Keratinocyte (primary cell): ENCODE measurements around the gene ACTA2. TPM values are rescaled to one million over a fixed set of nuclear protein-coding genes. Genes with fewer than 3 reads are reported as not detected.
A peak's percentile ranks its signal among the peaks of the same experiment; 100 is the strongest.

Experiments used
- DNase-seq: peaks from one replicate; pipeline ENCODE4 v3.0.0-alpha.2; 2011; ENCODE audit warnings: low read depth, missing footprints, low spot score
- FAIRE-seq: peaks from 2 replicates; lab custom pipeline; 2011; peaks lifted over from hg19 to GRCh38; lab: Jason Lieb, UNC
- H2AFZ ChIP-seq: 2 replicates; pipeline ENCODE4 v1.6.0; 2012; ENCODE audit warnings: low read length, control low read depth, inconsistent platforms; ENCODE audit not compliant: control insufficient read depth
- H3K27ac ChIP-seq: 2 replicates; pipeline ENCODE4 v1.5.1; 2011; ENCODE audit warnings: low read length; ENCODE audit not compliant: control insufficient read depth, insufficient read depth
- H3K27me3 ChIP-seq: 3 replicates; pipeline ENCODE4 v1.6.0; 2011; ENCODE audit warnings: low read length; ENCODE audit not compliant: control insufficient read depth, insufficient read depth; ENCODE audit errors: extremely low read depth
- H3K36me3 ChIP-seq, 2 experiments: 2 replicates in 1 of 2; 3 replicates in 1 of 2; pipeline ENCODE4 v1.5.1; 2011; ENCODE audit warnings: low read length in 2 of 2, mild to moderate bottlenecking in 1 of 2; ENCODE audit not compliant: control insufficient read depth in 2 of 2, insufficient read depth in 2 of 2; ENCODE audit errors: extremely low read depth in 1 of 2
- H3K4me1 ChIP-seq: 3 replicates; pipeline ENCODE4 v1.5.1; 2011; ENCODE audit warnings: low read length; ENCODE audit not compliant: control insufficient read depth, insufficient read depth; ENCODE audit errors: extremely low read depth
- H3K4me2 ChIP-seq: 3 replicates; pipeline ENCODE4 v1.6.0; 2011; ENCODE audit warnings: low read depth, low read length; ENCODE audit not compliant: control insufficient read depth, insufficient read depth; ENCODE audit errors: extremely low read depth
- H3K4me3 ChIP-seq, 3 experiments: fragments of 200-600 bp in 1 of 3; sonication (generic) in 1 of 3; 2 replicates in 2 of 3; 3 replicates in 1 of 3; pipeline ENCODE4 v1.5.1; 2011 to 2016; ENCODE audit warnings: low read length in 3 of 3, mild to moderate bottlenecking in 3 of 3, control low read depth in 2 of 3, inconsistent platforms in 1 of 3, low read depth in 1 of 3, mixed read lengths in 1 of 3, mixed run types in 1 of 3, moderate library complexity in 1 of 3; ENCODE audit not compliant: control insufficient read depth in 2 of 3, insufficient read depth in 2 of 3; ENCODE audit errors: extremely low read depth in 1 of 3
- H3K79me2 ChIP-seq: 2 replicates; pipeline ENCODE4 v1.6.0; 2012; ENCODE audit warnings: low read length; ENCODE audit not compliant: control insufficient read depth, insufficient read depth
- H3K9ac ChIP-seq: 3 replicates; pipeline ENCODE4 v1.6.0; 2011; ENCODE audit warnings: low read length; ENCODE audit not compliant: control insufficient read depth, insufficient read depth; ENCODE audit errors: extremely low read depth
- H3K9me1 ChIP-seq: 3 replicates; pipeline ENCODE4 v1.6.0; 2011; ENCODE audit warnings: low read length; ENCODE audit not compliant: control insufficient read depth, insufficient read depth; ENCODE audit errors: extremely low read depth
- H3K9me3 ChIP-seq: 2 replicates; pipeline ENCODE4 v1.5.1; 2012; ENCODE audit warnings: low read depth, low read length; ENCODE audit not compliant: control insufficient read depth
- H4K20me1 ChIP-seq: 3 replicates; pipeline ENCODE4 v1.6.0; 2011; ENCODE audit warnings: low read length; ENCODE audit not compliant: control insufficient read depth, insufficient read depth; ENCODE audit errors: extremely low read depth
- EZH2 ChIP-seq: IDR thresholded peaks from one replicate; pipeline ENCODE4 v1.6.1; 2012; ENCODE audit warnings: inconsistent platforms, mild to moderate bottlenecking, low read length, moderate library complexity
- dilution Hi-C: fragments of 300-500 bp; cut with MboI; formaldehyde crosslinking; loops from one replicate; pipeline ENCODE4 v1.7.0; 2020; ENCODE audit warnings: low sequenced_read_pairs; ENCODE audit not compliant: extremely low pct_ligation_motif_present
- polyA plus RNA-seq, 5 experiments: library from polyadenylated mRNA; depleted of rRNA in 3 of 5; stranded (reverse) in 3 of 5; stranded (forward) in 1 of 5; unstranded in 1 of 5; fragments of >200 nt; gene quantifications; 1 replicate in 1 of 5; 2 replicates in 3 of 5; 3 replicates in 1 of 5; pipeline versions ENCODE4 v1.2.1 to v1.2.3, GENCODE V29; 2011 to 2012; ENCODE audit warnings: missing spikeins in 2 of 5, low read depth in 1 of 5, low replicate concordance in 1 of 5
- TF ChIP-seq, protein P1 (sequence below), 3 experiments: IDR thresholded peaks in 1 of 3; conservative IDR thresholded peaks in 1 of 3; optimal IDR thresholded peaks in 1 of 3; 2 replicates in 2 of 3; 3 replicates in 1 of 3; pipeline versions ENCODE3 to v1.5.1; 2011; ENCODE audit warnings: low read length in 3 of 3, mild to moderate bottlenecking in 3 of 3, moderate library complexity in 2 of 3, control low read depth in 1 of 3, inconsistent platforms in 1 of 3; ENCODE audit not compliant: insufficient read depth in 2 of 3; ENCODE audit errors: extremely low read depth in 1 of 3

The ACTA2 gene
- polyA plus RNA-seq, 1 donor (not counting 4 experiments of a cell fraction or from before 2014, with no cell fraction given), result 3.7 TPM

DNA sequence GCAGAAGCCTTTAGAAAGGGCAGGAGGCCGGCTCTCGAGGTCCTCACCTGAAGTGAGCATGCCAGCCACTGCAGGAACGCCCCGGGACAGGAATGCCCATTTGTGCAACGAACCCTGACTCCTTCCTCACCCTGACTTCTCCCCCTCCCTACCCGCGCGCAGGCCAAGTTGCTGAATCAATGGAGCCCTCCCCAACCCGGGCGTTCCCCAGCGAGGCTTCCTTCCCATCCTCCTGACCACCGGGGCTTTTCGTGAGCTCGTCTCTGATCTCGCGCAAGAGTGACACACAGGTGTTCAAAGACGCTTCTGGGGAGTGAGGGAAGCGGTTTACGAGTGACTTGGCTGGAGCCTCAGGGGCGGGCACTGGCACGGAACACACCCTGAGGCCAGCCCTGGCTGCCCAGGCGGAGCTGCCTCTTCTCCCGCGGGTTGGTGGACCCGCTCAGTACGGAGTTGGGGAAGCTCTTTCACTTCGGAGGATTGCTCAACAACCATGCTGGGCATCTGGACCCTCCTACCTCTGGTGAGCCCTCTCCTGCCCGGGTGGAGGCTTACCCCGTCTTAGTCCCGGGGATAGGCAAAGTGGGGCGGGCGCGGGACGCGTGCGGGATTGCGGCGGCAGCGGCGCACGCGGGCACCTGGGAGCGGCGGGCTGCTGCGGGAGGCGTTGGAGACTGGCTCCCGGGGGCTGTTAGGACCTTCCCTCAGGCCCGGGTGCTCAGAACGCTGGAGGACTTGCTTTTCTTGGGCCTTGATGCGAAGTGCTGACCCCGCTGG lies 38.0 kb upstream of the ACTA2 start, which contains the start of gene FAS:
TSS of gene FAS (plus strand) at position 415 of the 777 bp plus-strand sequence. CDS start at position 494, 79 bp downstream.
- peak within 1 kb of the TSS; percentile 96 for H3K9ac ChIP-seq
- no peaks in the 10 kb centered on the region for H3K36me3 ChIP-seq
- H3K4me2 ChIP-seq, result peak within 1 kb of the TSS; percentile 98
- peaks cover 32% of the 10 kb centered on the region for H3K79me2 ChIP-seq
- FAIRE-seq, result peak; percentile 59
- H3K9me3 ChIP-seq, result no peaks in the 10 kb centered on the region
- no peaks in the 10 kb centered on the region for H3K27me3 ChIP-seq
- no peaks in the 10 kb centered on the region for H4K20me1 ChIP-seq
- dilution Hi-C loops, result no loop called here
- H3K27ac ChIP-seq, result peak within 1 kb of the TSS; percentile 98
- DNase-seq, result peak; percentile 63
- H2AFZ ChIP-seq, result peak within 1 kb of the TSS; percentile 86
- peak within 1 kb of the TSS; percentile 64 to 96 (median 89) for H3K4me3 ChIP-seq
- H3K9me1 ChIP-seq, result no peaks in the 10 kb centered on the region
- H3K4me1 ChIP-seq, result peaks cover 34% of the 10 kb centered on the region
- no peak for TF ChIP-seq EZH2
- TF ChIP-seq, protein P1, sequence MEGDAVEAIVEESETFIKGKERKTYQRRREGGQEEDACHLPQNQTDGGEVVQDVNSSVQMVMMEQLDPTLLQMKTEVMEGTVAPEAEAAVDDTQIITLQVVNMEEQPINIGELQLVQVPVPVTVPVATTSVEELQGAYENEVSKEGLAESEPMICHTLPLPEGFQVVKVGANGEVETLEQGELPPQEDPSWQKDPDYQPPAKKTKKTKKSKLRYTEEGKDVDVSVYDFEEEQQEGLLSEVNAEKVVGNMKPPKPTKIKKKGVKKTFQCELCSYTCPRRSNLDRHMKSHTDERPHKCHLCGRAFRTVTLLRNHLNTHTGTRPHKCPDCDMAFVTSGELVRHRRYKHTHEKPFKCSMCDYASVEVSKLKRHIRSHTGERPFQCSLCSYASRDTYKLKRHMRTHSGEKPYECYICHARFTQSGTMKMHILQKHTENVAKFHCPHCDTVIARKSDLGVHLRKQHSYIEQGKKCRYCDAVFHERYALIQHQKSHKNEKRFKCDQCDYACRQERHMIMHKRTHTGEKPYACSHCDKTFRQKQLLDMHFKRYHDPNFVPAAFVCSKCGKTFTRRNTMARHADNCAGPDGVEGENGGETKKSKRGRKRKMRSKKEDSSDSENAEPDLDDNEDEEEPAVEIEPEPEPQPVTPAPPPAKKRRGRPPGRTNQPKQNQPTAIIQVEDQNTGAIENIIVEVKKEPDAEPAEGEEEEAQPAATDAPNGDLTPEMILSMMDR (optimal IDR thresholded peaks at IDR 0.05 in 1 of 3, IDR thresholded peaks at IDR 0.05 in 1 of 3, conservative IDR thresholded peaks at IDR 0.05 in 1 of 3; ENCODE audit: extremely low read depth in 1 of 3, insufficient read depth in 2 of 3, low read length in 3 of 3), result no peak

DNA sequence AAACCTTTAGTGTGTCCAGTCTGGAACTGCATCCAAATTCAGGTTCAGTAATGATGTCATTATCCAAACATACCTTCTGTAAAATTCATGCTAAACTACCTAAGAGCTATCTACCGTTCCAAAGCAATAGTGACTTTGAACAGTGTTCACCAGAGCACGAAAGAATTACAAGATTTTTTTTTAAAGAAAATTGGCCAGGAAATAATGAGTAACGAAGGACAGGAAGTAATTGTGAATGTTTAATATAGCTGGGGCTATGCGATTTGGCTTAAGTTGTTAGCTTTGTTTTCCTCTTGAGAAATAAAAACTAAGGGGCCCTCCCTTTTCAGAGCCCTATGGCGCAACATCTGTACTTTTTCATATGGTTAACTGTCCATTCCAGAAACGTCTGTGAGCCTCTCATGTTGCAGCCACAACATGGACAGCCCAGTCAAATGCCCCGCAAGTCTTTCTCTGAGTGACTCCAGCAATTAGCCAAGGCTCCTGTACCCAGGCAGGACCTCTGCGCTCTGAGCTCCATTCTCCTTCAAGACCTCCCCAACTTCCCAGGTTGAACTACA lies 37.3 kb upstream of the ACTA2 start:
- Histone ChIP-seq H3K36me3 (no peaks in the 10 kb centered on the region), H2AFZ (peak overlapping the region; percentile 86), H3K79me2 (peaks cover 27% of the 10 kb centered on the region), H3K9me3 (no peaks in the 10 kb centered on the region), H4K20me1 (no peaks in the 10 kb centered on the region), H3K4me3 (peak overlapping the region; percentile 64 to 96 (median 89)), H3K4me1 (peaks cover 29% of the 10 kb centered on the region), H3K9ac (peak overlapping the region; percentile 96), H3K27me3 (no peaks in the 10 kb centered on the region), H3K27ac (peak overlapping the region; percentile 98), H3K4me2 (peak overlapping the region; percentile 98), H3K9me1 (no peaks in the 10 kb centered on the region)
- DNase-seq (no peak), FAIRE-seq (peak; percentile 53)
- dilution Hi-C loops, result no loop called here
- TF ChIP-seq, protein P1 (optimal IDR thresholded peaks at IDR 0.05 in 1 of 3, IDR thresholded peaks at IDR 0.05 in 1 of 3, conservative IDR thresholded peaks at IDR 0.05 in 1 of 3; ENCODE audit: extremely low read depth in 1 of 3, insufficient read depth in 2 of 3, low read length in 3 of 3), result no peak
- TF ChIP-seq EZH2, result no peak
